NCI-H1930 (cell line): ENCODE measurements around the gene GTPBP3.

Experiments
- DNase-seq, 2 experiments: peaks; one replicate each; lab custom pipeline; 2025; lab: John Stamatoyannopoulos, UW

GTPBP3 gene

GRCh38 chr19:17327654-17328516, 9.5 kb upstream of the GTPBP3 start:
- no peak for DNase-seq

- no peak for DNase-seq
These were observed 8.6 kb upstream of the GTPBP3 start for GRCh38 chr19:17328517-17329365.

- DNase-seq, result no peak
These were observed 7.7 kb upstream of the GTPBP3 start for GRCh38 chr19:17329366-17330261.

GRCh38 chr19:17330262-17331044, 6.9 kb upstream of the GTPBP3 start:
- DNase-seq, result no peak

GRCh38 chr19:17331045-17331558, 6.3 kb upstream of the GTPBP3 start:
- DNase-seq, result no peak

GRCh38 chr19:17332360-17332676, 5.0 kb upstream of the GTPBP3 start:
- DNase-seq, result no peak

GRCh38 chr19:17332677-17333581, 4.4 kb upstream of the GTPBP3 start:
- no peak for DNase-seq

DNA sequence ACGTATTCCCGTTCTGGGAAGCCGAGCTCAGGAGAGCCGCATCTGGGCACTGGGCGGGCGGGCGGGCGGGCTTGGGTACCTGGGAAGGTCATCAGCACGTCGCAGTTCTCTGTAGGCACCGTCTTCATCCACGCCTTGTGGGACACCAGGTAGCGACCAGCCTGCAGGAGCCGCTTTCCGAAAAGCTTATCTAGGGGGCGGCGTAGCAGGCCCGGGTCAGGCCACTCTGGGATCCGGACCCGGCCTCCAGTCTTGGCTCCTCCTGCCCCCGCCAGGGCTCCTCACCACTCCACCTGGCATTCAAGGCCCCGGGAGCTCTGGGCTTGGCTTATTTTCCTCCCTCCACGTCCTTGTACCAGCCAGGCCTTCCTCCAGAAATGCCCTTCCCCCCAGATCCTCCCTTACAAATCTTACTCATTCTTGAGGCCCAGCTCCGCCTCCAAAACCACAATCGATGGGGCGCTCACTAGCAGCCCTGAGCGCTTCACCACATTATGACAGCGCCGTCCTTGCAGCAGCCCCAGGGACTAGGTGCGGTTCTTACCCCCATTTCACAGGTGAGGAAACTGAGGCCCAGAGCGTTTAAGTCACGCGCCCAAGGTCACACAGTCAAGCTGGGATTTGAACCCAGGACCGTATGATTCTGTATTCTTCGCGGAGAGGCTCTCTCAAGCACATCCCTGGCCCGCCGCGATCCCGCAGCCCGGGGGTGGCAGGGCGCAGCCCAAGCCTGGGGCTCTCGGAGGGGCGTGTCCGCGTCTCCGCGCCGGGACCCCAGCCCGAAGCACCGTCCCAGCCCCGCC, 3.5 kb upstream of the GTPBP3 start:
- DNase-seq, result no peak

- DNase-seq, result peak; percentile 80 to 86
These were observed 2.6 kb upstream of the GTPBP3 start, which contains the start of gene ANO8 for GRCh38 chr19:17334414-17335409. ANO8 (minus strand) TSS chr19:17334855; CDS start chr19:17334670, 185 bp downstream.

- DNase-seq, result no peak
These were observed 1.8 kb upstream of the GTPBP3 start for GRCh38 chr19:17335575-17335974.

DNA sequence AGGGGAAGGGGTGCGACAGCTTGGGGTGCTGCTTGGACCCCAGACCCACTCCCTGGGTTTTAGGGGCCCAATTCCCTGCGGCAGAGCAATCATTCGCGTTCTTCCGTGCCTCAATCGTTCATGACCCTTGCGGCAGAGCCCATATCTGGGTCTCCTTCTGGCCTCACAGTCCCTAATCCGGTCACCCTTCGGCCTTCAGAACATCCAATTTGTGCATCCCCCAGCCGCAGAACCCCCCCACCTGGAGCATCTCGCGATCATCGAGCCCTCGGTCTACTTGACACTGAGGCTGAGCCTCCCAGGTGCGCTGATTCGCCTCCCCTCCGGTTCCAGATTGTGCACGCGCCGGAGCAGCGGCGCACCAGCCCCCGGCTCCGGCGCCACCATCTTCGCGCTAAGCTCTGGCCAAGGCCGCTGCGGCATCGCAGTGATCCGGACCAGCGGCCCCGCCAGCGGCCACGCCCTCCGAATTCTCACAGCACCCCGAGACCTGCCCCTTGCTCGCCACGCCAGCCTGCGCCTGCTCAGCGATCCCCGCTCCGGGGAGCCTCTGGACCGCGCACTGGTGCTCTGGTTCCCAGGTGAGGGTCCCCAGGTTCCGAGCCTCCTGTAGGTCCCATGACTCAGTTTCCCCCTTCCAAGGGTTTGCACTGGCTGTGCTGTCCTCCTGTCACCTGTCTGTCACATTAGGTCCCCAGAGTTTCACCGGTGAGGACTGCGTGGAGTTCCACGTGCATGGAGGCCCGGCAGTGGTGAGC, 501 bp downstream of the GTPBP3 start:
- DNase-seq, result no peak

GRCh38 chr19:17338433-17339078, 1.2 kb downstream of the GTPBP3 start:
- no peak for DNase-seq

DNA sequence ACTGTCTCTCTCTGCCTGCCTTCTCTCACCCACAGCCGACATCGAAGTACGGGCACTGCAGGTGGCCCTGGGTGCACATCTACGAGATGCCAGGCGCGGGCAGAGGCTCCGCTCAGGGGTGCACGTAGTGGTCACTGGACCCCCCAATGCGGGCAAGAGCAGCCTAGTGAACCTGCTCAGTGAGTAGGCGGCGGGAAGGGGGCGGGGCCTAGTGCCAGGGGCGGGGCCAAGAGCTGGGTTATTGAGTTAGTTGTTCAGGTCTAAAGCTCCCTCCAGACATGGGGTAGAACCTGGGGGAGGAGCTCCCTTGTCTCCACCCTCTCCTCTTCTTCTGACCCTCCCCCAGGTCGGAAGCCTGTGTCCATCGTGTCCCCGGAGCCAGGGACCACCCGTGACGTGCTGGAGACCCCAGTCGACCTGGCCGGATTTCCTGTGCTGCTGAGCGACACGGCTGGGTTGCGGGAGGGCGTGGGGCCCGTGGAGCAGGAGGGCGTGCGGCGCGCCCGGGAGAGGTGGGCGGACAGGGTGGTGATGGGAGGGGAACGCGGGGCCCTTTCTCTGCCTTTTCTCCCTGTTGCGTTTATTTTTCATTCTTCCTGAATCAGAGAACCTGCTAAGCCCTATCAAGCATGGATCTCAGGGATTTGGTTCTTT, 1.9 kb downstream of the GTPBP3 start:
- no peak for DNase-seq

DNA sequence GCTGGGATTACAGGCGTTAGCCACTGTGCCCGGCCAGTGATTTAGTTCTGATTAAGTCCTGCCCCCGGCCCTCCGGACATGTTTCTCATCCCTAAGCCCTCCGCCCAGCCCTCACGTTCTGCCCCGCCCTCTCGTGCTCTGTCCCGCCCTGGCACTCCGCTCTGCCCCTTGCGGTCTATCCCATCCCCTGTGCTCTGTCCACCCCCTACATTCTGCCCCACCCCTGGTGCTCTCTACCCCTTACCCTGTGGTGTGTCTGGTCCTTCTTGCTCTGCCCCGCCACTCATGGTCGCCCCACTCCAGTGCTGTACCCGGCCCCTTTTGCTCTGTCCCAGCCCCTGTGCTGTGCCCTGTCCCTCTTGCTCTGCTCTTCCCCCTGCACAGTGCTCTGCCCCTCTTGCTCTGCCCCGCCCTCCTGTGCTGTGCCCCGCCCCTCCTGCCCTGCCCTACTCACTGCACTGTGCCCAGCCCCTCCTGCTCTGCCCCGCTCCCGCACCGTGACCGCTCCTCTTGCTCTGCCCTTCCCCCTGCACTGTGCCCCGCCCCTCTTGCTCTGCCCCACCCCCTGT, 3.0 kb downstream of the GTPBP3 start:
- no peak for DNase-seq

DNA sequence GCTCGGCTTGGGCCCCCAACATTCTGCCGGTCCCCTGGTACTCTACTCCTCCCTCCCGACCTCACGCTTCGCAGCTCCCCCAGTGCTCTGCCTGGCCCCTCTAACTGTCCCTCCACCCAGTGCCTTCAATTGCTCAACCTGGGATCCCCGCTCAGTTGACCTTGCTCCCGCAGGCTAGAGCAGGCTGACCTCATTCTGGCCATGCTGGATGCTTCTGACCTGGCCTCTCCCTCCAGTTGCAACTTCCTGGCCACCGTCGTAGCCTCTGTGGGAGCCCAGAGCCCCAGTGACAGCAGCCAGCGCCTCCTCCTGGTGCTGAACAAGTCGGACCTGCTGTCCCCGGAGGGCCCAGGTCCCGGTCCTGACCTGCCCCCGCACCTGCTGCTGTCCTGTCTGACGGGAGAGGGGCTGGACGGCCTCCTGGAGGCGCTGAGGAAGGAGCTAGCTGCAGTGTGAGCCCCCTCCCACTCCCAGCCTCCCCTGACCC, 3.6 kb downstream of the GTPBP3 start:
- DNase-seq, result no peak

DNA sequence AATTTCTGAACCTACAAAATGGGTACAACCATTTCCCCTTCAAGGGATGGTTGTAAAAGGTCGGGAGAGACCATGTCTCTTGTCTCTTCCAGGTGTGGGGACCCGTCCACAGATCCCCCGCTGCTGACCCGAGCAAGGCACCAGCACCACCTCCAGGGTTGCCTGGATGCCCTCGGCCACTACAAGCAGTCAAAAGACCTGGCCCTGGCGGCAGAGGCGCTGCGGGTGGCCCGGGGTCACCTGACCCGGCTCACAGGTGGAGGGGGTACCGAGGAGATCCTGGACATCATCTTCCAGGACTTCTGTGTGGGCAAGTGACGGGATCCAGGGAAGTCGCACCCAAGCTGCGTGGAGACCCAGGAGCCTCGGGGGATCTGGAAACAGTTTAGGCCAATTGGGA, 4.0 kb downstream of the GTPBP3 start:
- DNase-seq, result no peak
